Measurements from ENCODE around the gene RGS7. TPM values are rescaled to one million over a fixed set of nuclear protein-coding genes. Genes with fewer than 3 reads are reported as not detected.

The RGS7 gene
- polyA plus RNA-seq, 1 donor from 2014 or later: 24.2 TPM

- H2AFZ ChIP-seq (ENCODE audit: low read depth, low read length): no peak overlapping the region
- no peaks in the 10 kb centered on the region for H3K9me2 ChIP-seq (ENCODE audit: insufficient read depth, low read length)
Observed at GRCh38 chr1:241330619-241331327, 26.2 kb downstream of the RGS7 start.

GRCh38 chr1:241325456-241325855 lies 31.5 kb downstream of the RGS7 start:
- H2AFZ ChIP-seq (ENCODE audit: low read depth, low read length): no peak overlapping the region
- no peaks in the 10 kb centered on the region for H3K36me3 ChIP-seq (ENCODE audit: insufficient read depth, low read length)
- H3K27ac ChIP-seq (ENCODE audit: low read length): no peak overlapping the region
- no peaks in the 10 kb centered on the region for H4K20me1 ChIP-seq (ENCODE audit: insufficient read depth)
- no peaks in the 10 kb centered on the region for H3F3A ChIP-seq (ENCODE audit: insufficient read depth, low read length, poor library complexity, severe bottlenecking)
- H3K9ac ChIP-seq (ENCODE audit: low read length): no peak overlapping the region
- H3K27me3 ChIP-seq (ENCODE audit: insufficient read depth, low read depth, low read length): no peaks in the 10 kb centered on the region
- H3K4me3 ChIP-seq (ENCODE audit: low read length): no peak overlapping the region
- no peaks in the 10 kb centered on the region for H3K79me2 ChIP-seq (replicated peaks; ENCODE audit: insufficient read depth, low read length)
- no peak overlapping the region for H3K4me2 ChIP-seq (ENCODE audit: low read length)
- H3K9me2 ChIP-seq (ENCODE audit: insufficient read depth, low read length): no peaks in the 10 kb centered on the region
- no peaks in the 10 kb centered on the region for H3K9me3 ChIP-seq (ENCODE audit: low read length)
- TF ChIP-seq EP300 (conservative IDR thresholded peaks at IDR 0.05; ENCODE audit: poor library complexity, severe bottlenecking) (no peak), TAF1 (IDR thresholded peaks at IDR 0.05; ENCODE audit: low read depth) (no peak), RAD21 (conservative IDR thresholded peaks at IDR 0.05) (no peak), SMC3 (conservative IDR thresholded peaks at IDR 0.05; ENCODE audit: poor library complexity) (no peak), MXI1 (conservative IDR thresholded peaks at IDR 0.05; ENCODE audit: poor library complexity, severe bottlenecking) (no peak), POLR2AphosphoS5 (IDR thresholded peaks at IDR 0.05) (no peak), EZH2 (IDR thresholded peaks at IDR 0.05; ENCODE audit: borderline replicate concordance, insufficient read depth, low read length, poor library complexity, severe bottlenecking) (no peak), CTCF (IDR thresholded peaks at IDR 0.05; ENCODE audit: poor library complexity, severe bottlenecking) (no peak)

More at GRCh38 chr1:241330619-241331327, 26.2 kb downstream of the RGS7 start:
- no peaks in the 10 kb centered on the region for H3K36me3 ChIP-seq (ENCODE audit: insufficient read depth, low read length)
- no peaks in the 10 kb centered on the region for H3K79me2 ChIP-seq (replicated peaks; ENCODE audit: insufficient read depth, low read length)
- H3K27ac ChIP-seq (ENCODE audit: low read length): no peak overlapping the region
- H3K9ac ChIP-seq (ENCODE audit: low read length): no peak overlapping the region
- no peak for TF ChIP-seq REST (IDR thresholded peaks at IDR 0.05; ENCODE audit: borderline replicate concordance)
- TF ChIP-seq RAD21 (conservative IDR thresholded peaks at IDR 0.05): no peak
- TF ChIP-seq CTCF (IDR thresholded peaks at IDR 0.05; ENCODE audit: poor library complexity, severe bottlenecking): no peak
- TF ChIP-seq SMC3 (conservative IDR thresholded peaks at IDR 0.05; ENCODE audit: poor library complexity): no peak
- TF ChIP-seq TAF1 (IDR thresholded peaks at IDR 0.05; ENCODE audit: low read depth): no peak
- TF ChIP-seq MXI1 (conservative IDR thresholded peaks at IDR 0.05; ENCODE audit: poor library complexity, severe bottlenecking): no peak
- TF ChIP-seq EZH2 (IDR thresholded peaks at IDR 0.05; ENCODE audit: borderline replicate concordance, insufficient read depth, low read length, poor library complexity, severe bottlenecking): no peak
- TF ChIP-seq POLR2AphosphoS5 (IDR thresholded peaks at IDR 0.05): no peak
- no peak for TF ChIP-seq EP300 (conservative IDR thresholded peaks at IDR 0.05; ENCODE audit: poor library complexity, severe bottlenecking)
- H3K4me2 ChIP-seq (ENCODE audit: low read length): no peak overlapping the region
- no peaks in the 10 kb centered on the region for H4K20me1 ChIP-seq (ENCODE audit: insufficient read depth)
- H3K9me3 ChIP-seq (ENCODE audit: low read length): no peaks in the 10 kb centered on the region
- no peaks in the 10 kb centered on the region for H3F3A ChIP-seq (ENCODE audit: insufficient read depth, low read length, poor library complexity, severe bottlenecking)
- no peak overlapping the region for H3K4me3 ChIP-seq (ENCODE audit: low read length)
- H3K27me3 ChIP-seq (ENCODE audit: insufficient read depth, low read depth, low read length): no peaks in the 10 kb centered on the region
